Fibroblast of lung (primary cell): Measurements from ENCODE around the gene SDK1. TPM values are rescaled to one million over a fixed set of nuclear protein-coding genes. Genes with fewer than 3 reads are reported as not detected.

ENCODE experiments used
- DNase-seq, 2 donors: peaks; one replicate each; pipeline versions ENCODE4 v3.0.0 to v3.0.0-alpha.2; 2010; ENCODE audit warnings: low read depth in 2 of 2
- H2AFZ ChIP-seq: 2 replicates; pipeline ENCODE4 v1.5.1; 2012; ENCODE audit warnings: low read length, control low read depth, inconsistent platforms
- H3K27ac ChIP-seq: 2 replicates; pipeline ENCODE4 v1.5.1; 2011; ENCODE audit warnings: low read length, control low read depth; ENCODE audit not compliant: insufficient read depth
- H3K27me3 ChIP-seq: 2 replicates; pipeline ENCODE4 v1.5.1; 2011; ENCODE audit warnings: mild to moderate bottlenecking, low read length; ENCODE audit not compliant: control insufficient read depth, insufficient read depth
- H3K36me3 ChIP-seq: 2 replicates; pipeline ENCODE4 v1.5.1; 2011; ENCODE audit warnings: low read length; ENCODE audit not compliant: control insufficient read depth, insufficient read depth
- H3K4me1 ChIP-seq: 2 replicates; pipeline ENCODE4 v1.5.1; 2011; ENCODE audit warnings: low read length; ENCODE audit not compliant: control insufficient read depth, insufficient read depth; ENCODE audit errors: extremely low read depth
- H3K4me2 ChIP-seq: 2 replicates; pipeline ENCODE4 v1.5.1; 2011; ENCODE audit warnings: low read length, control low read depth; ENCODE audit not compliant: insufficient read depth; ENCODE audit errors: extremely low read depth
- H3K4me3 ChIP-seq, 4 experiments: fragments of 200-600 bp in 1 of 4; sonication (generic) in 1 of 4; replicated peaks in 1 of 4; 2 replicates each; pipeline ENCODE4 v1.5.1; 2011 to 2016; ENCODE audit warnings: low read length in 4 of 4, low read depth in 3 of 4, mild to moderate bottlenecking in 3 of 4, control low read depth in 2 of 4, inconsistent platforms in 1 of 4, mixed read lengths in 1 of 4; ENCODE audit not compliant: insufficient read depth in 1 of 4; ENCODE audit errors: control extremely low read depth in 1 of 4
- H3K79me2 ChIP-seq: 2 replicates; pipeline ENCODE4 v1.5.1; 2012; ENCODE audit warnings: mild to moderate bottlenecking, low read length, inconsistent platforms; ENCODE audit not compliant: control insufficient read depth, insufficient read depth
- H3K9ac ChIP-seq: 2 replicates; pipeline ENCODE4 v1.5.1; 2011; ENCODE audit warnings: mild to moderate bottlenecking, low read length, control low read depth; ENCODE audit not compliant: insufficient read depth
- H3K9me3 ChIP-seq: 2 replicates; pipeline ENCODE4 v1.5.1; 2012; ENCODE audit warnings: low read depth, low read length; ENCODE audit not compliant: control insufficient read depth, insufficient read depth
- H4K20me1 ChIP-seq: 2 replicates; pipeline ENCODE4 v1.5.1; 2011; ENCODE audit warnings: low read length; ENCODE audit not compliant: control insufficient read depth, insufficient read depth; ENCODE audit errors: extremely low read depth
- EZH2 ChIP-seq: IDR thresholded peaks from 2 replicates; pipeline ENCODE4 v1.5.1; 2012; ENCODE audit warnings: low read length, control low read depth, mild to moderate bottlenecking; ENCODE audit errors: missing control alignments
- polyA plus RNA-seq, 2 donors: library from polyadenylated mRNA; depleted of rRNA in 1 of 2; stranded (reverse) in 1 of 2; unstranded in 1 of 2; fragments of >200 nt; gene quantifications; 2 replicates each; pipeline ENCODE4 v1.2.1, GENCODE V29; 2011 to 2012; ENCODE audit warnings: missing spikeins in 1 of 2
- total RNA-seq: library from RNA; depleted of rRNA; stranded (reverse); fragments of >200 nt; gene quantifications from 2 replicates; pipeline ENCODE4 v1.2.1, GENCODE V29; 2014
- TF ChIP-seq, protein P1 (sequence below), 2 donors: IDR thresholded peaks in 1 of 2; conservative IDR thresholded peaks in 1 of 2; 1 replicate in 1 of 2; 2 replicates in 1 of 2; pipeline ENCODE4 v1.5.1; 2011 to 2012; ENCODE audit warnings: low read length in 2 of 2, control low read depth in 1 of 2, inconsistent platforms in 1 of 2, low read depth in 1 of 2, mild to moderate bottlenecking in 1 of 2

SDK1 gene
- total and polyA plus RNA-seq, 2 donors (not counting 1 experiment from before 2014, with no cell fraction given): 1.0 to 8.6 TPM

DNA sequence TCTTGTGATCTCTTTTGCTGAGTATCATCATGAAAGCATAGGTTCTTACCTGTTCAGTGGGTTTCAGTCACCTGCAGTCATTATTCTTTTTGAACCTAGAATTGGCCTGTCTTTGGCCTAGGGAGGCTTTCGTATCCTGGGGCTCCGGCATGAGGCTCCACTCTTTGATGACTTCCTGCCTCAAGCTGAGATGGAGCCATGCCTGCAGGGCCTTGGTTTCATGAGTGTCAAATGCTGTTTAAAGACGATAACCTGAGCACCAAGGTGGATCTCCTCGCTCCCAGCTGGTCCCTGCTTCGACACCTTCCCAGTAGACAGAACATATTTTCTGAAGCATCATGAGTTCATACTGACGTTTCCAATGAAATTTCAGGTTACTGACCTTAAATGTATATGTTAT is 783.2 kb downstream of the SDK1 start:
- H3K27ac ChIP-seq: no peak overlapping the region
- H2AFZ ChIP-seq: no peak overlapping the region
- no peak overlapping the region for H3K4me3 ChIP-seq
- H3K4me2 ChIP-seq: no peak overlapping the region
- H3K79me2 ChIP-seq: no peaks in the 10 kb centered on the region
- DNase-seq: no peak
- no peaks in the 10 kb centered on the region for H4K20me1 ChIP-seq
- H3K27me3 ChIP-seq: no peaks in the 10 kb centered on the region
- H3K9me3 ChIP-seq: no peaks in the 10 kb centered on the region
- H3K4me1 ChIP-seq: no peaks in the 10 kb centered on the region
- H3K9ac ChIP-seq: no peak overlapping the region
- no peaks in the 10 kb centered on the region for H3K36me3 ChIP-seq
- TF ChIP-seq, protein P1, sequence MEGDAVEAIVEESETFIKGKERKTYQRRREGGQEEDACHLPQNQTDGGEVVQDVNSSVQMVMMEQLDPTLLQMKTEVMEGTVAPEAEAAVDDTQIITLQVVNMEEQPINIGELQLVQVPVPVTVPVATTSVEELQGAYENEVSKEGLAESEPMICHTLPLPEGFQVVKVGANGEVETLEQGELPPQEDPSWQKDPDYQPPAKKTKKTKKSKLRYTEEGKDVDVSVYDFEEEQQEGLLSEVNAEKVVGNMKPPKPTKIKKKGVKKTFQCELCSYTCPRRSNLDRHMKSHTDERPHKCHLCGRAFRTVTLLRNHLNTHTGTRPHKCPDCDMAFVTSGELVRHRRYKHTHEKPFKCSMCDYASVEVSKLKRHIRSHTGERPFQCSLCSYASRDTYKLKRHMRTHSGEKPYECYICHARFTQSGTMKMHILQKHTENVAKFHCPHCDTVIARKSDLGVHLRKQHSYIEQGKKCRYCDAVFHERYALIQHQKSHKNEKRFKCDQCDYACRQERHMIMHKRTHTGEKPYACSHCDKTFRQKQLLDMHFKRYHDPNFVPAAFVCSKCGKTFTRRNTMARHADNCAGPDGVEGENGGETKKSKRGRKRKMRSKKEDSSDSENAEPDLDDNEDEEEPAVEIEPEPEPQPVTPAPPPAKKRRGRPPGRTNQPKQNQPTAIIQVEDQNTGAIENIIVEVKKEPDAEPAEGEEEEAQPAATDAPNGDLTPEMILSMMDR (conservative IDR thresholded peaks at IDR 0.05 in 1 of 2, IDR thresholded peaks at IDR 0.05 in 1 of 2; ENCODE audit: low read depth in 1 of 2, low read length in 2 of 2): no peak

DNA sequence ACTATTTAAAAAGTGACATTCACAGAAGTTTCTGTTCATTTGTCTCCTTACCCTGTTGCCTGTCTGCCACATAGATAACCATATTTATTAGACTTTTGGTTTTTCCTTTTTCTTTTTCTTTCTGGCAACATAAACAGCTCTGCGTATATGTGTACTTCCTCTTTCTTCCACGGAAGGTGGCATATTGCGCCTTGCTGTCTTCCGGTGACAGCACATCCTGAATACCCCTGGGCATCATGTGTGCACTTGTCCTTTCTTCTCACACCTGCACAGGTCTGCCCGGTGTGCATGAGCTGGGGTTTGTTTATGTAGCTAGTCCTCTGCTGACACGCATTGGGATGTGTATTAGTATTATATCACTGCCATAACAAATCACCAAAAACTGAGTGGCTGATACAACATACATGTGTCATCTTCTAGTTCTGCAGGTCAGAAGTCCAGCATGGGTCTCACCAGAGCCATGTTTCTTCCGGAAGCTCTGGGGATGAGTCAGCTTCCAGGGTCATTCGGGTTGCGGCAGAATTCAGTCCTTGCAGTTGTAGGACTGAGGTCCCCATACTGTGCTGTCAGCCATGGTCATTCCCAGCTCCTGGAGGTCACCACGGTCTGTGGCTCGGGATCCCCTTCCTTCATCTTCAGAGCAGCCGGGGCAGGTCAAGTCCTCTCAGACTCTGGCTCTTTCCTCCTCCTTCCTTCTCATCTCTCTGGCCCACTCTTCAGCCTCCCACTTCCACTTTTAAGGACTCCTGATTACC is 785.1 kb downstream of the SDK1 start:
- H2AFZ ChIP-seq: no peak overlapping the region

DNA sequence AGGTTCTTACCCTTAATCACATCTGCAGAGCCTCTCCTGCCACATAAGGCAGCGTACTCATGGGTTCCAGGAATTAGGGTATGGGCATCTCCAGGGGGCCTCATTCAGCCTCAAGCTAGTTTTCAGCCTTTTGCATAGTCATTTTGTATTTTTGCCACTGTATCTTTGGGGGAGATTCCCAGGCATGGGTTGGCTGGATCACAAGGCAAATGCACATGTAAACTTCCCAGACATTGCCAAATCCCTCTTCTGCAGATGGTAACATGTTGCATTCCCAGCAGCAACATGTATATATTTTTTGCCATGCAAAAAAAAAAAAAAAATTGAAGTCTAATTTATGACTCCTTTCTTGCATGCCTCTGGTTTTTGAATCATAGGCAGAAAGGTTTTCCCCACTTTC is 785.7 kb downstream of the SDK1 start:
- no peaks in the 10 kb centered on the region for H3K79me2 ChIP-seq
- H3K27me3 ChIP-seq: no peaks in the 10 kb centered on the region
- no peaks in the 10 kb centered on the region for H3K9me3 ChIP-seq
- H3K4me3 ChIP-seq: no peak overlapping the region
- TF ChIP-seq EZH2: no peak
- TF ChIP-seq, protein P1 (conservative IDR thresholded peaks at IDR 0.05 in 1 of 2, IDR thresholded peaks at IDR 0.05 in 1 of 2; ENCODE audit: low read depth in 1 of 2, low read length in 2 of 2): no peak
- no peaks in the 10 kb centered on the region for H4K20me1 ChIP-seq
- no peaks in the 10 kb centered on the region for H3K36me3 ChIP-seq
- no peak overlapping the region for H2AFZ ChIP-seq
- DNase-seq: no peak
- H3K4me1 ChIP-seq: no peaks in the 10 kb centered on the region
- no peak overlapping the region for H3K4me2 ChIP-seq
- H3K27ac ChIP-seq: no peak overlapping the region
- H3K9ac ChIP-seq: no peak overlapping the region

More for the DNA sequence above, 785.1 kb downstream of the SDK1 start:
- Histone ChIP-seq H3K36me3 (no peaks in the 10 kb centered on the region), H3K4me3 (no peak overlapping the region), H3K79me2 (no peaks in the 10 kb centered on the region), H4K20me1 (no peaks in the 10 kb centered on the region), H3K9me3 (no peaks in the 10 kb centered on the region), H3K4me1 (no peaks in the 10 kb centered on the region), H3K4me2 (no peak overlapping the region), H3K9ac (no peak overlapping the region), H3K27me3 (no peaks in the 10 kb centered on the region), H3K27ac (no peak overlapping the region)
- TF ChIP-seq EZH2: no peak
- TF ChIP-seq, protein P1 (conservative IDR thresholded peaks at IDR 0.05 in 1 of 2, IDR thresholded peaks at IDR 0.05 in 1 of 2; ENCODE audit: low read depth in 1 of 2, low read length in 2 of 2): no peak
- no peak for DNase-seq
